ENCODE data around the gene FSTL1.

FSTL1 gene

DNA sequence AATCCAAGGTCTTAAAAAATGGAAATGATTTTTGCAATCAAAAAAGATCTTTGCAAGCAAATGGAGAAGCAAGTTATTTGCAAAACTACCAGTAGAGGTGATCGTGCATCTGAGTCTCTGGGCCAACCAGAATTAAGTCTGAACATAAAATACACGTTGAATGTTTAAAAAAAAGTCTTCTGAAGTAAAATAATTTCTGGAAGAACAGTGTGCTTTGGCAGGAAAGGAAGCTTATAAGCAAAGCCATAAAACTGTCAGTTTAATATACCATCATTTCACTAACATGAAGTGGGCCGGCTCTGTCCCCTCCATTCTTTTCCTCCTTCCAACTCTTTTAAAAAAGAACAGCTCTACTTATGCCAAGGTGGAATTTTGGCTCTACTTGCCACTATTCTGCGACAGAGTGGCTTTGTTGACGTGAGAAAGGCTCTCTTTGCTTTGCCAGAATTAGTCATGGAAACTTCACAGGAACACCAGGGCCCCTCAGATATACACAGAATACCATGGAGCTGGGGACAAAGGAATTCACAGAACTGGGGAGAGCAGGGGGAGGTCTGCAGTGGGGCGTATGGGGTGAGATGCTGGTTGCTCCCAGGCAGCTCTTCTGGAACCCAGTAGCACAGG is 29.8 kb downstream of the FSTL1 start:
- H3K27ac ChIP-seq = peak overlapping the region; percentile 84
- TF ChIP-seq, protein P1, sequence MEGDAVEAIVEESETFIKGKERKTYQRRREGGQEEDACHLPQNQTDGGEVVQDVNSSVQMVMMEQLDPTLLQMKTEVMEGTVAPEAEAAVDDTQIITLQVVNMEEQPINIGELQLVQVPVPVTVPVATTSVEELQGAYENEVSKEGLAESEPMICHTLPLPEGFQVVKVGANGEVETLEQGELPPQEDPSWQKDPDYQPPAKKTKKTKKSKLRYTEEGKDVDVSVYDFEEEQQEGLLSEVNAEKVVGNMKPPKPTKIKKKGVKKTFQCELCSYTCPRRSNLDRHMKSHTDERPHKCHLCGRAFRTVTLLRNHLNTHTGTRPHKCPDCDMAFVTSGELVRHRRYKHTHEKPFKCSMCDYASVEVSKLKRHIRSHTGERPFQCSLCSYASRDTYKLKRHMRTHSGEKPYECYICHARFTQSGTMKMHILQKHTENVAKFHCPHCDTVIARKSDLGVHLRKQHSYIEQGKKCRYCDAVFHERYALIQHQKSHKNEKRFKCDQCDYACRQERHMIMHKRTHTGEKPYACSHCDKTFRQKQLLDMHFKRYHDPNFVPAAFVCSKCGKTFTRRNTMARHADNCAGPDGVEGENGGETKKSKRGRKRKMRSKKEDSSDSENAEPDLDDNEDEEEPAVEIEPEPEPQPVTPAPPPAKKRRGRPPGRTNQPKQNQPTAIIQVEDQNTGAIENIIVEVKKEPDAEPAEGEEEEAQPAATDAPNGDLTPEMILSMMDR (conservative IDR thresholded peaks at IDR 0.05) = peak; percentile 28

DNA sequence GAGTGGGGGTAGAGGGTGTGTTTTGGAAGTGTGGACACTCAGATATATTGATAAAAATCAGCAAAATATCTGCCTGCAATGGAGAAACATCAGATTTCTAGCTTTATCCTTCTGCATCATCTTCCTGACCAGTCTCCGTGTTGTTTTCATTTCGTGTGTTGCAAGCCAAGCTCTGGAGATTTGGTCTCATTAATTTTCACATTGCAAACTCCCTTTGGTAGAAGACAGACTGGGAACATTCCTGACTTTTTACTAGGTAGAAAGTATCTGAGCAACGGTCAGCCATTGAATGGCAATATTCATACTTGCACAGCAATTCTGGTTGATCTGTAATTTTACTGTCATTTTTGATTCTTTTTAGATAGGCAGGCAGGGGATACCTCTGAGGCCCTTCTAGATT is 30.4 kb downstream of the FSTL1 start:
- TF ChIP-seq, protein P1 (conservative IDR thresholded peaks at IDR 0.05) = no peak
- peak overlapping the region; percentile 84 for H3K27ac ChIP-seq

DNA sequence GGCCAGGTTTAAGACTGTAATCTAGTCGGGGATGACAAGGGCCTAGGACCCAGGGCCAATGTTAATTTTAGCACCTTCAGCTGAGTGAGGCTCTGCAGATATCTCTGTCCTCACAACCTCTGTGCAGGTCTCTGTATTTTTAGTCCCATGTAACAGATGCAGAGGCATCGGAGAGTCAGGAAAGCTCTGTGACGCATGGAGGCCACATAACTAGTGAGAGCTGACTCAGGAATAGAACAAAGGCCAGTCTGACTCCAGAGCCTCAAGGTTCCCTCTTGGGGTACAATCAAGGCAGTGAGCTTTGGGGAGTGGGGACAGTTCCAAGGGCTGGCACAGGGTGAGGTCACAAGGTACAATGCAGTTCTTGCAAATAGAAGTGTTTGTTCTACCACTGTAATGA is 31.0 kb downstream of the FSTL1 start:
- TF ChIP-seq, protein P1 (conservative IDR thresholded peaks at IDR 0.05) = no peak

DNA sequence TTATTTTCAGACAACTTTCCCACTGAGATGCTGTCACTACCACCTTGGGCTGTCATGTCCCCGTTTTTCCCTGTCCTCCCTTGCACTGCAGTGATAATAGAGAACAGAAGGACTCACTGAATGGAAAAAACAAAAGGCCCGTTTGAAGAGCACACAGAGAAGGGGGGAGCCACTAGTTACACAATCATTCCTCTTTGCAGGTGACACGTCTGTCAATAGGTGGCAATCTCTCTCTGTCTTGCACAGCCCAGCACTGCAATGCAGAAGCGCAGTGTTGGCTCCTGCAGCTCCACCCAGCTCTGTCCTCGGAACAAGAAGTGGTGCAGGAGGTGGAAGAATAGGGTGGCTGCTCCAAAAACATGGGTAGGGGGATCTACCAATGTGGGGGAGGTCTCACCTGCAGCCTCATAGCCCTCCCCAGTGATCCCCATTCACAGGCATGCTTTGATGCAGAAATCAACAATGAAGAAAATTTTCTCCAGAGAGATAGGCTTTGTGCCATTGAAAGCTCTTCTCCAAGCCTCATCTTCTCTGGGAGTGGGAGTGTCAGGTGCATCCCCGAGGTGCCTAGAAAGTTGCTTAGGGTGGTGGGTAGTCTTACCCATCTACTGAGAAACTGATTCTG is 31.8 kb downstream of the FSTL1 start:
- H3K27ac ChIP-seq = peak overlapping the region; percentile 84
- TF ChIP-seq, protein P1 (conservative IDR thresholded peaks at IDR 0.05) = peak; percentile 87

More for the DNA sequence above, 31.0 kb downstream of the FSTL1 start:
- H3K27ac ChIP-seq = peak overlapping the region; percentile 84

DNA sequence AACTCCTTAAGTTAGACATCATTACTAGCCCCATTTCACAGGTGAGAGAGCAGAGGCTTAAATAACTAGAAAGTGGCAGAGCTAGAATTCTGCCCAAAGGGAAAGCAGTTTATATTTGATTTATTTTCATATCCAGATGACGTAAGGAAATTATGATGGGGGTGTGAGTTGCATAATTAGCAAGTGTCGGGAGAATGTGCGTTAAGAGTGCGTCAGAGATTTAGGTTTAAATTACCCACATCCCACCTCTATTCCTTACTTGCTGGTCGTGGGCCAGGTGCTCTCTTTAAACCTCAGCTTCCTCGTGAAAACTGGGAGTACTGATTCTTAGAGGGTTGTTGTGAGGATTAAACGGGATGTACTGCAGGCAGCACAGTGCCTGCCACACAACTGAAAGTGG is 32.3 kb downstream of the FSTL1 start:
- peak overlapping the region; percentile 84 for H3K27ac ChIP-seq
- TF ChIP-seq, protein P1 (conservative IDR thresholded peaks at IDR 0.05) = no peak

DNA sequence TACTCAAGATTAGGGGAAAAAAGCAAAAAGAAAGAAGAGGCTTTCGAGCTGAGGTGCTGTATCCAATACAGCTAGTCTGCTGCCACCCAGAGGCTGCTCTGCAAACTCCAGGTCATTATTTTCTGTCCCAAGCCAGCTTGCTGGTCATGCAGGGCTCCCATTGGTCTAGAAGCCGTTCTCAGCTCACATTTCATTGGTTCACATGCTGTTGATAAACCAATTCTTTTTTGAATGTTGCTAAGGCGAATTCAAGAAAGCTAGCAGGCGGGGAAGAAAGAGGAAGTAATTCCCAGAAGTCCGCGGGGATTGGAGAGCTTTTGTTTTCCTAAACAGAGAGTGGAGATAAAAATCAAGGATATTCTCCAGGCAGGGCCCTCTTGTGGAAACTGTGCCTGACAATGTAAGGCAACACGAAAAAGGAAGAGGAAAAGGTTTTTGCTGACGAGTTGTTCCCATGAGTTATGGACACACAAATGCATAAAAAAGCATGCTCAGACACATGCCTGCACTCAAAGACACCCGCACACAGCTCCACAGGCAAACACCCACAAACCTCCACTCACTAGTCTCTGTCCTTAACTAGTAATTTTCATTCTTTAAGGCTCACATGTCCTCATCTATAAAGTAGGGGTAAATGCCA is 33.4 kb downstream of the FSTL1 start:
- H3K27ac ChIP-seq = peak overlapping the region; percentile 84
- TF ChIP-seq, protein P1 (conservative IDR thresholded peaks at IDR 0.05) = peak; percentile 93

DNA sequence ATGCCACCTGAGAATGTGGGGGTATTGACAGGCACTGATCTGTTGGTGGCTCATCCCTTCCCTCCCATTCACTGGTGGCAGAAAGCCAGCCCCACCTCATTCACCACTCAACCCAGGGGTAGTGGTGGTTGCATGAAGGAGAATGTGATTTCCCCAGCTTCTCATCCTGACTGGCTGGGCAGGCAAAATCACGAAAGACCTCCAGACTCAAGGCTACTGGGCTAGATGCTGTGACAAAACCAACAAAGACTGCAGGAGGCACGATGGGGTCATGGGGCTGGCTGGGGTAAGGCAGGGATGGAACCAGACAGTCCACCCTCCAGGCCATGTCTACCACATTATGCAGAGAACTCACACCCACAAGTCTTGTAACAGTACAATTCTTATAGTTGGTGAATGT is 33.9 kb downstream of the FSTL1 start:
- H3K27ac ChIP-seq = peak overlapping the region; percentile 84
- TF ChIP-seq, protein P1 (conservative IDR thresholded peaks at IDR 0.05) = no peak
